ENCODE results near the gene ACTBL2.

Gene ACTBL2

GRCh38 chr5:57448287-57448686, 34.3 kb downstream of the ACTBL2 start:
- DNase-seq, result no peak

GRCh38 chr5:57447658-57448057, 35.0 kb downstream of the ACTBL2 start:
- DNase-seq, result no peak

- DNase-seq, result no peak
These were observed 35.6 kb downstream of the ACTBL2 start for GRCh38 chr5:57446966-57447365.

DNA sequence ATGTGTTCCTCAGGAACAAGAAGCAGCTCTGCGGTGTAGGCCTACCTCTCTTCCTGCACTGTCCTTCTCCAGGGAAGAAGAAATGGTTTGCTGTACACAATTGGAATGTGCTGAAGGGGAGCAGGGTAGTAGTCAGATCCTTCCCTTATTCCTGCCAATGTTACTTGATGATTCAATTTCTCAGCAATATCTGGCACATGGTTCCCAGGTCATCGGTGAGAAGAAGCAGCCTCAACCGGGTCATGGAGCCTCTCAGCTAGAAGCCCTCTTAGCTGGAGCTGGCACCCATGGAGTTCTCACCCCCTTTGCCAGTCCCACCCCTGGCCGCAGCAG, 36.9 kb downstream of the ACTBL2 start:
- no peak for DNase-seq

- DNase-seq, result no peak
These were observed 37.5 kb downstream of the ACTBL2 start for GRCh38 chr5:57445006-57445704.

DNA sequence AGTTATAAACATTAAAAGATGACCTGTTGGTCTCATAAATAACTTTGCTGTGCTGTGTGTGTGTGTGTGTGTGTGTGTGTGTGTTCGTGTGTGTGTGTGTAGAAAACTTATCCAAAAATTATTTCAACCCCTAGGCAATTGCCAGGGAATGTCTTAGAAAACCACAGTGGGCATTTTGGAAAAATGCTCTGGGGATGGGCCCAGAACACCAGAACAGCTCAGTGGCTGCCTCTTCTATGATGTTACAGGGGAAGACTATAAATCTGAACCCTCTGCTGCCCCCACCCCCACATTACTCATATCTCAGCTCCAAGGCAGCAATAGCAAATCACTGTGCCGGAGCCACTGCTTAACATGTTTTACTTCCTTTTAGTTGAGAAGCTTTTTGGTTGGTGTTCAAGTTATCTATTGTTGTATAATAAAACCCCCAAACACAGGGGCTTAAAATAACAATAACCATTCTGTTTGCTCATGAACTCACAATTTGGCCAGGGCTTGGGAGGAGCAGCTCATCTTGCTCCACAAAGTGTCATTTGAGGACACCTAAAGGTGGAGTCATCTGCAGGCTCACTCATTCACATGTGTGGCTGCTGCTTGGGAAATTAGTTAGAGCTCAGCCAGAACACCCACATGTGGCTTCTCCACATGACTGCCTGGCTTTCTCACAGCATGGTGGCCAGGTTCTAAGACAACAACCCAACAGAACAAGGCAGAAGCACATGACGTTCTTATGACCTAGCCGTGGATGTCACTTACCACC, 40.4 kb downstream of the ACTBL2 start:
- DNase-seq, result no peak

- no peak for DNase-seq
These were observed 41.1 kb downstream of the ACTBL2 start for GRCh38 chr5:57441557-57441956.

GRCh38 chr5:57439601-57440000, 43.0 kb downstream of the ACTBL2 start:
- DNase-seq, result no peak

DNA sequence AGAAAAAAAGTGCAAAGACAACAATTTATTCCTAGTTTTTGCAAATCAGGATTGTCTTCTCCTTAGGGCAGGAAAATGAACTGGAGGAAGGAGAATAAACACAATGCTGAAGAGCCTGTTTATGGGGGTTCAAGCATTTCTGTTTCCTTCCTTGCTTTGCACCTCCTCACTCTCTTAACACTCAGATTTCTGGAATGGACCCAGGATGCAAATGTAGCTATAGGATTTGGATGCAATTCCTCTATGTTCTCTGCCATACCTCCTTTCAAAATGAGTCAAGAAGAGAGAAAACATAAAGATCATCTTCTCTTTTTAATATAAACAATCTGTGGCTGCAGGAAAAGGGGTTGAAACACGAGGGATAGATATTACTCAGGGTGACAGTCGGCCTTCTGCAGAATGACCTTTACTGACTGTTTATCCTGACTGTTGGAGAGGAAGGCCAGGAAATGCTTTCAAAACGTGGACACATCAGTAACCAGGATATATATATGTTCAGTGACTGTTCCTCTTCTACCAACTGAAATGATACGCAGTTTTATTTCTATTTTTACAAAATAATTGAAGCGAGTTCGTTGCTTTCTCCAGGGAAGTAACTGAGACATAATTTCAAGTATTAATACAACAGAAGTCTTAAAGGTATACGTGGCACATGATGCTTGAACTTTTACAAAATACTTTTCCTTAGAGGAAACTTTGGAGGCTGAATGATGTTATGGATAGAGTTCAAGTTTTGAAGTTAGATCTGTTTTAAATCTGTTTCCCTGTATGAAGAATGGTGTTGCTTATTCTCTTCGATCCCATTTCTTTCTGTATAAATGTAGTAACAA, 44.4 kb downstream of the ACTBL2 start:
- no peak for DNase-seq

- DNase-seq, result no peak
These were observed 46.0 kb downstream of the ACTBL2 start for GRCh38 chr5:57436586-57436985.

GRCh38 chr5:57435701-57436134, 46.9 kb downstream of the ACTBL2 start:
- no peak for DNase-seq

DNA sequence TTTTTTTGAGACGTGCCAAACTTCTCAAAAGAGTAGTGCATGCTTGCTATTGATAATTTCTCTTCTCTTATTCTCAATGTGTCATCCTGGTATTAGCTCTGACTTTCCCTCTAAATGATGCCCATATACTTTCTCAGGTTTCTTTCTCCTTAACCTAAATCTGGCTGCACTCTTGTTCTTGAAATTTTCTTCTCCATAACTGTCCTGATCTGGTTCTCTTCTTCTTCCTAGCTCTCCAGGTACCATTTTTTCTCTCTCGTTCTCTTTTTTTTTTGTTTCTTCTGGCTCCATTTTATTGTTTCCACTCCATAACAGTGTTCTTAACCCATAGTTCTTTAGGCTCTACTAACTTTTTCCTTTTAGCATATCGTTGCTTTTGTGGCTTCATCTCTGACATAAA, 47.9 kb downstream of the ACTBL2 start:
- DNase-seq, result no peak

DNA sequence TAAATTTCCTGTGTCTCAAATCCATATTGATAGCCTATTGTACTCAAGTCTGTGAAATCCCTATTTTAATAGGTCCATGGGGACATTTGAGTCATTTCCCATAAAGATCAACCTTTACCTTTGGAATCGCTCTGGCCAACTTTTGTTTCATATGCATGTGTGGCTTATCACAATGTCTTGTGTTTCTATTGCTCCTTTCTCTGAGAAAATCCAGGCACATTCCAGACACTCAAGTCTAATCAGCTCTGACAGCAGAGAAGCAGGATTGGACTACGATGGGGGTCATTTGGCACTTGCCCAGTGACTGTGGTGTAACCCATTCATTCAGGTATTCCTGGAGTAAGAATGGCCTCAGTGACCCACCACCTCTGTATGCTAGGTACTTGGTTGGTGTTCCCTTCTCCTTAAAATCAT, 48.4 kb downstream of the ACTBL2 start:
- no peak for DNase-seq

DNA sequence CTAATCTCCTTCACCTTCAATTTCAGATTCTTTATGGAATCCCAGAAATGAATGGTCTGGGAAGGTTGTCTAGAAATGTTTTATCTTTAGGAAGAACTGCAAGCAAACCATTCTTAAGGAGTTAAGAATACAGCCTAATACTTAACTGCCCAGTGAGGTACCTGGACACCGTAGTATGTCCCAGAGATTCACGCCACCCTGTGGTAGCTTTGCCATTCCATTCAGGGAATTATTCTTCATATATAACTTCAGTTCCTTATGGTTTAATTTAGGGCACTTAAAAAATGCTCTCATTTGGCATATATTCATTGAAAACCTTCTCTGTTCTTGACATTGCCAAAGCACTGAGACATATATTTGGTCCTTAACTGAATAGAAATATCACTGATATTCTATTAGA, 49.7 kb downstream of the ACTBL2 start:
- DNase-seq, result no peak

GRCh38 chr5:57431759-57432158, 50.9 kb downstream of the ACTBL2 start:
- DNase-seq, result no peak

All from effector CD4-positive, alpha-beta T cell (primary cell).